PC-9 (cell line): ENCODE data around the gene ABI3BP. TPM values are rescaled to one million over a fixed set of nuclear protein-coding genes. Genes with fewer than 3 reads are reported as not detected.

Source experiments
- BruUV-seq: library from RNA; stranded (reverse); fragments of 400-500 nt; replicated peaks from 2 replicates; lab custom pipeline; 2021; lab: Mats Ljungman, UMichigan
- CTCF ChIA-PET: fragments of 300-600 bp; sonication (Branson Sonifier 250); formaldehyde crosslinking; loops from one replicate; lab custom pipeline; 2022; ENCODE audit warnings: antibody characterized with exemption; lab: Charles Lee
- POLR2A ChIA-PET: fragments of 300-600 bp; sonication (Branson Sonifier 250); formaldehyde crosslinking; loops from one replicate; lab custom pipeline; 2022; ENCODE audit warnings: antibody characterized with exemption; ENCODE audit not compliant: unreplicated experiment; lab: Charles Lee
- DNase-seq, 2 experiments: peaks; one replicate each; pipeline versions ENCODE4 v3.0.0 to v3.0.0-alpha.2; 2015 to 2022; ENCODE audit warnings: mixed read lengths in 1 of 2
- H2AFZ ChIP-seq: fragments of 200-600 bp; sonication (generic); 2 replicates; pipeline ENCODE4 v1.8.1; 2017; ENCODE audit warnings: antibody characterized with exemption
- H3F3A ChIP-seq: fragments of 200-600 bp; sonication (generic); 2 replicates; pipeline ENCODE4 v1.8.1; 2017; ENCODE audit warnings: antibody characterized with exemption, mild to moderate bottlenecking, low read depth; ENCODE audit not compliant: insufficient read depth
- H3K27ac ChIP-seq: fragments of 200-600 bp; sonication (generic); 2 replicates; pipeline ENCODE4 v1.6.1; 2016; ENCODE audit warnings: mixed run types
- H3K27me3 ChIP-seq: fragments of 200-600 bp; sonication (generic); 2 replicates; pipeline ENCODE4 v1.6.1; 2016; ENCODE audit warnings: low read depth, mixed run types; ENCODE audit not compliant: insufficient read depth
- H3K36me3 ChIP-seq: fragments of 200-600 bp; sonication (generic); 2 replicates; pipeline ENCODE4 v1.6.1; 2016; ENCODE audit warnings: low read depth, mixed run types
- H3K4me1 ChIP-seq: fragments of 200-600 bp; sonication (generic); replicated peaks from 2 replicates; pipeline ENCODE4 v1.6.1; 2016; ENCODE audit warnings: mixed run types; ENCODE audit not compliant: insufficient read depth
- H3K4me2 ChIP-seq: fragments of 200-600 bp; sonication (generic); 2 replicates; pipeline ENCODE4 v1.6.1; 2017; ENCODE audit warnings: mixed run types
- H3K4me3 ChIP-seq: fragments of 200-600 bp; sonication (generic); 2 replicates; pipeline ENCODE4 v1.6.1; 2016; ENCODE audit warnings: mixed run types
- H3K79me2 ChIP-seq: fragments of 200-600 bp; sonication (generic); 2 replicates; pipeline ENCODE4 v1.6.1; 2017; ENCODE audit warnings: low read depth, mixed run types
- H3K9me2 ChIP-seq: fragments of 200-600 bp; sonication (generic); 2 replicates; pipeline ENCODE4 v1.8.1; 2017; ENCODE audit warnings: mild to moderate bottlenecking; ENCODE audit not compliant: insufficient read depth
- H3K9me3 ChIP-seq: fragments of 200-600 bp; sonication (generic); 2 replicates; pipeline ENCODE4 v1.8.1; 2016; ENCODE audit warnings: low read depth; ENCODE audit not compliant: insufficient read depth
- H4K20me1 ChIP-seq: fragments of 200-600 bp; sonication (generic); 2 replicates; pipeline ENCODE4 v1.8.1; 2017; ENCODE audit not compliant: insufficient read depth
- EZH2 ChIP-seq: fragments of 200-600 bp; sonication (generic); IDR thresholded peaks from 2 replicates; pipeline ENCODE4 v1.8.0; 2017; ENCODE audit warnings: antibody characterized with exemption, low read depth
- intact Hi-C: fragments of 100-400 bp; cut with micrococcal nuclease; formaldehyde crosslinking; loops from one replicate; pipeline ENCODE4 v1.10.0; 2022; ENCODE audit not compliant: unreplicated experiment
- total RNA-seq: library from RNA; stranded (reverse); gene quantifications from 2 replicates; pipeline ENCODE4 v1.2.3, GENCODE V29; 2021
- TF ChIP-seq, protein P1 (sequence below): fragments of 200-600 bp; sonication (generic); conservative IDR thresholded peaks from 2 replicates; pipeline ENCODE4 v1.6.1; 2017; ENCODE audit warnings: mixed run types, antibody characterized with exemption, mild to moderate bottlenecking, moderate library complexity

Gene ABI3BP
- total RNA-seq, 1 experiment from 2014 or later = 4.2 TPM

DNA sequence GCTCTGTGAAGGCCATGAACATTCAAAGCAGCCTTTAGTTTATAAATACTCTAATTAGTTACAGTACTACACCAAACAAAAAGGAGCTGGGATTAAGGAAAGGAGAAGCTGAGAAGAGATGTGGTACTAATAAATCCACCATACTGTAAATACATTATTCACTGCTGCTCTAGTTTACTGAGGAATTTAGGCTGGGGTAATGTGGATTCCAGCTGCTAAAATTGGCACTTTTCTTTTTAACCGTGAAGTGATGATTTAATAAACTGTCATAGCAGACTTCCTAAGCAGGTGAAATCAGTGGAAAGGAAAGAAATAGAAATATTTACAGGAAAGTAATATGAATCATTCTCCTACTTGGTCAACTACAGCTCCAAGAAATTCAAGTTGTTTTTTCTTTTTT, 195.2 kb downstream of the ABI3BP start:
- Histone ChIP-seq H3K27me3 (no peaks in the 10 kb centered on the region), H3K79me2 (no peaks in the 10 kb centered on the region), H3K9me3 (peaks cover 12% of the 10 kb centered on the region; the same call in 1 of the 2 replicates), H3K4me1 (no peaks in the 10 kb centered on the region), H3K27ac (no peak overlapping the region), H3K9me2 (no peaks in the 10 kb centered on the region), H3K4me2 (no peak overlapping the region), H4K20me1 (no peaks in the 10 kb centered on the region), H2AFZ (no peak overlapping the region; the same call in 1 of the 2 replicates), H3K36me3 (no peaks in the 10 kb centered on the region), H3F3A (no peaks in the 10 kb centered on the region), H3K4me3 (no peak overlapping the region)
- ChIA-PET POLR2A (interaction anchor here (0.5 kb wide), 1 partner anchor 619 kb away, joined by 3 read pairs; no protein-coding TSS in a partner anchor), CTCF (interaction anchor here (0.7 kb wide), 2 partner anchors 39 to 413 kb away, joined by 6 to 7 read pairs; no protein-coding TSS in a partner anchor)
- intact Hi-C loops = loop anchor here (10.0 kb wide), 2 partner anchors 193 to 397 kb away; partner anchors contain the start of gene ADGRG7
- TF ChIP-seq EZH2 = no peak
- TF ChIP-seq, protein P1, sequence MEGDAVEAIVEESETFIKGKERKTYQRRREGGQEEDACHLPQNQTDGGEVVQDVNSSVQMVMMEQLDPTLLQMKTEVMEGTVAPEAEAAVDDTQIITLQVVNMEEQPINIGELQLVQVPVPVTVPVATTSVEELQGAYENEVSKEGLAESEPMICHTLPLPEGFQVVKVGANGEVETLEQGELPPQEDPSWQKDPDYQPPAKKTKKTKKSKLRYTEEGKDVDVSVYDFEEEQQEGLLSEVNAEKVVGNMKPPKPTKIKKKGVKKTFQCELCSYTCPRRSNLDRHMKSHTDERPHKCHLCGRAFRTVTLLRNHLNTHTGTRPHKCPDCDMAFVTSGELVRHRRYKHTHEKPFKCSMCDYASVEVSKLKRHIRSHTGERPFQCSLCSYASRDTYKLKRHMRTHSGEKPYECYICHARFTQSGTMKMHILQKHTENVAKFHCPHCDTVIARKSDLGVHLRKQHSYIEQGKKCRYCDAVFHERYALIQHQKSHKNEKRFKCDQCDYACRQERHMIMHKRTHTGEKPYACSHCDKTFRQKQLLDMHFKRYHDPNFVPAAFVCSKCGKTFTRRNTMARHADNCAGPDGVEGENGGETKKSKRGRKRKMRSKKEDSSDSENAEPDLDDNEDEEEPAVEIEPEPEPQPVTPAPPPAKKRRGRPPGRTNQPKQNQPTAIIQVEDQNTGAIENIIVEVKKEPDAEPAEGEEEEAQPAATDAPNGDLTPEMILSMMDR = no peak
- BruUV-seq = no TSS peak
- no peak for DNase-seq

- Histone ChIP-seq H3K36me3 (no peaks in the 10 kb centered on the region), H3K27ac (no peak overlapping the region), H3K4me3 (no peak overlapping the region), H3K4me2 (peak overlapping the region; percentile 40; the same call in 1 of the 2 replicates), H3K79me2 (no peaks in the 10 kb centered on the region), H3F3A (no peaks in the 10 kb centered on the region), H3K9me3 (peaks cover 8% of the 10 kb centered on the region; the same call in 1 of the 2 replicates), H3K27me3 (no peaks in the 10 kb centered on the region), H4K20me1 (no peaks in the 10 kb centered on the region), H3K4me1 (no peaks in the 10 kb centered on the region), H2AFZ (peak overlapping the region; percentile 61), H3K9me2 (no peaks in the 10 kb centered on the region)
- POLR2A ChIA-PET = interaction anchor here (0.6 kb wide), 1 partner anchor 84 kb away, joined by 3 read pairs; no protein-coding TSS in a partner anchor
- DNase-seq = no peak
- CTCF ChIA-PET = interaction anchor here (0.5 to 1.7 kb wide), 5 partner anchors 193 to 808 kb away, joined by 3 to 15 read pairs (median 4); no protein-coding TSS in a partner anchor
- TF ChIP-seq, protein P1 = peak; percentile 46; the same call in 1 of the 2 replicates
- no peak for TF ChIP-seq EZH2
- intact Hi-C loops = loop anchor here (1.0 to 10.0 kb wide), 4 partner anchors 192 to 480 kb away; partner anchors contain the start of gene ADGRG7
- no TSS peak for BruUV-seq
These were observed 196.7 kb downstream of the ABI3BP start for GRCh38 chr3:100796556-100796955.

- TF ChIP-seq EZH2 = no peak
- TF ChIP-seq, protein P1 = no peak
- H2AFZ ChIP-seq = no peak overlapping the region
- ChIA-PET POLR2A (no interaction called here), CTCF (no interaction called here)
- H3K4me2 ChIP-seq = no peak overlapping the region
- no peaks in the 10 kb centered on the region for H3K4me1 ChIP-seq
- no peaks in the 10 kb centered on the region for H3K9me3 ChIP-seq
- H3K27ac ChIP-seq = no peak overlapping the region
- DNase-seq = no peak
- H3K79me2 ChIP-seq = no peaks in the 10 kb centered on the region
- intact Hi-C loops = no loop called here
- no peaks in the 10 kb centered on the region for H4K20me1 ChIP-seq
- H3K27me3 ChIP-seq = no peaks in the 10 kb centered on the region
- H3K4me3 ChIP-seq = no peak overlapping the region
- BruUV-seq = no TSS peak
- no peaks in the 10 kb centered on the region for H3K9me2 ChIP-seq
- H3K36me3 ChIP-seq = no peaks in the 10 kb centered on the region
- no peaks in the 10 kb centered on the region for H3F3A ChIP-seq
These were observed 203.6 kb downstream of the ABI3BP start for GRCh38 chr3:100789579-100789978.
